Measurements from ENCODE around the gene KCNQ4.

- TF ChIP-seq L3MBTL2 (conservative IDR thresholded peaks at IDR 0.05) (no peak), ZNF384 (IDR thresholded peaks at IDR 0.05) (no peak), SP1 (IDR thresholded peaks at IDR 0.05) (no peak), FOXM1 (IDR thresholded peaks at IDR 0.05; ENCODE audit: borderline replicate concordance) (no peak), ELF4 (IDR thresholded peaks at IDR 0.05) (no peak), TARDBP (IDR thresholded peaks at IDR 0.05) (no peak), CTBP1 (IDR thresholded peaks at IDR 0.05; ENCODE audit: borderline replicate concordance) (no peak), SUZ12 (IDR thresholded peaks at IDR 0.05) (no peak), FOXK2 (IDR thresholded peaks at IDR 0.05) (no peak)
These were observed 18.6 kb upstream of the KCNQ4 start for GRCh38 chr1:40764981-40765380.

All from HEK293T (cell line).